DOHH2 (cell line): ENCODE results near the gene NGDN.

Experiments used
- H3F3A ChIP-seq: fragments of 200-600 bp; sonication (generic), shearing (Covaris generic); 2 replicates; pipeline ENCODE4 v1.6.0; 2016; ENCODE audit warnings: antibody characterized with exemption, mild to moderate bottlenecking; ENCODE audit not compliant: control insufficient read depth, insufficient read depth
- H3K27ac ChIP-seq: fragments of 200-600 bp; sonication (generic); 2 replicates; pipeline ENCODE4 v1.5.1; 2014; ENCODE audit warnings: low read depth, mild to moderate bottlenecking, low read length, moderate library complexity
- H3K27me3 ChIP-seq: fragments of 200-600 bp; sonication (generic); 2 replicates; pipeline ENCODE4 v1.6.1; 2014; ENCODE audit warnings: mild to moderate bottlenecking, low read length, mixed read lengths; ENCODE audit not compliant: control insufficient read depth
- H3K36me3 ChIP-seq: fragments of 200-600 bp; sonication (generic); 2 replicates; pipeline ENCODE4 v1.6.1; 2014; ENCODE audit warnings: mild to moderate bottlenecking, low read length, moderate library complexity, mixed read lengths; ENCODE audit not compliant: control insufficient read depth
- H3K4me1 ChIP-seq: fragments of 200-600 bp; sonication (generic); 2 replicates; pipeline ENCODE4 v1.6.1; 2014; ENCODE audit warnings: mild to moderate bottlenecking, low read length, mixed read lengths; ENCODE audit not compliant: control insufficient read depth
- H3K4me2 ChIP-seq: fragments of 200-600 bp; sonication (generic); 2 replicates; pipeline ENCODE4 v1.6.0; 2014; ENCODE audit warnings: mild to moderate bottlenecking, low read length, moderate library complexity
- H3K4me3 ChIP-seq: fragments of 200-600 bp; sonication (generic); 2 replicates; pipeline ENCODE4 v1.5.1; 2014; ENCODE audit warnings: mild to moderate bottlenecking, low read length, mixed read lengths
- H3K79me2 ChIP-seq: fragments of 200-600 bp; sonication (generic); 2 replicates; pipeline ENCODE4 v1.6.1; 2014; ENCODE audit warnings: mild to moderate bottlenecking, low read length, mixed read lengths; ENCODE audit not compliant: control insufficient read depth
- H3K9me2 ChIP-seq: fragments of 200-600 bp; sonication (generic); replicated peaks from 2 replicates; pipeline ENCODE4 v1.6.1; 2014; ENCODE audit warnings: mild to moderate bottlenecking, low read length, mixed read lengths; ENCODE audit not compliant: control insufficient read depth
- H3K9me3 ChIP-seq: fragments of 200-600 bp; sonication (generic); 2 replicates; pipeline ENCODE4 v1.6.1; 2014; ENCODE audit warnings: antibody characterized with exemption, low read length, mixed read lengths; ENCODE audit not compliant: control insufficient read depth, insufficient read depth
- H4K20me1 ChIP-seq: fragments of 200-600 bp; sonication (generic); 2 replicates; pipeline ENCODE4 v1.6.0; 2014; ENCODE audit warnings: low read depth, mild to moderate bottlenecking, antibody characterized with exemption, low read length, moderate library complexity; ENCODE audit not compliant: control insufficient read depth, insufficient read depth
- CTCF ChIP-seq: fragments of 200-600 bp; sonication (generic); IDR thresholded peaks from one replicate; pipeline ENCODE4 v1.5.1; 2014; ENCODE audit warnings: antibody characterized with exemption, mild to moderate bottlenecking, low read depth, low read length; ENCODE audit not compliant: poor library complexity, severe bottlenecking
- EZH2phosphoT487 ChIP-seq: fragments of 200-600 bp; sonication (generic); IDR thresholded peaks from 2 replicates; pipeline ENCODE4 v1.6.1; 2017; ENCODE audit warnings: borderline replicate concordance, mild to moderate bottlenecking, antibody characterized with exemption, low read length, moderate library complexity, mixed read lengths

NGDN gene

DNA sequence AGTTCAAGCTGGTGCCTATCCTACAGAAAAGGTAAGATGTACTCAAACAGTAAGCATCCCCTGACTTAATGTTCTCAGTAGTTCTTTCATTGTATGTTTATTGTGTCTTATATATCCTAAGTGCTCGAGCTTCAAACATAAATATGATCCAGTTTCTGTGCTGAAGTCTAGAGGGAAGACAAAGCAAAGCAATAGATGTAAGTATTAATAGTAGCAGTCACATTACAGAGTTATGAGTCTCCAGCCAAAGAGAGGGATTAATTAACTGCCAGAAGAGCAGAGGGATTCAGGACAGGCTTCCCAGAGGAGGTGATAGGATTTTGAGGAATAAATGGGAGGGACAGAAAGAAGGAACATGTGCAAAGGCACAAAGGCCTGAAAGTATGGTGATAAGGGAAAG, 1.4 kb downstream of the NGDN start:
- H3K4me1 ChIP-seq: peaks cover 12% of the 10 kb centered on the region
- H3K27me3 ChIP-seq: no peaks in the 10 kb centered on the region
- peaks cover 60% of the 10 kb centered on the region for H3K36me3 ChIP-seq
- H3K4me3 ChIP-seq: no peak overlapping the region
- H3K9me2 ChIP-seq: no peaks in the 10 kb centered on the region
- no peak overlapping the region; the same call in 1 of the 2 replicates for H3K4me2 ChIP-seq
- peaks cover 7% of the 10 kb centered on the region for H3K9me3 ChIP-seq
- H4K20me1 ChIP-seq: no peaks in the 10 kb centered on the region
- H3K79me2 ChIP-seq: peaks cover 25% of the 10 kb centered on the region
- H3K27ac ChIP-seq: no peak overlapping the region
- H3F3A ChIP-seq: 0 out of 2 replicates have a peak, but pooled peaks cover 5% of the 10 kb centered on the region
- TF ChIP-seq CTCF (no peak), EZH2phosphoT487 (no peak)

- H4K20me1 ChIP-seq: no peaks in the 10 kb centered on the region
- H3K4me3 ChIP-seq: no peak overlapping the region
- no peak overlapping the region for H3K27ac ChIP-seq
- H3K79me2 ChIP-seq: no peaks in the 10 kb centered on the region
- H3F3A ChIP-seq: peaks cover 14% of the 10 kb centered on the region; the same call in 1 of the 2 replicates
- H3K36me3 ChIP-seq: peaks cover 60% of the 10 kb centered on the region
- no peaks in the 10 kb centered on the region for H3K9me3 ChIP-seq
- H3K4me2 ChIP-seq: no peak overlapping the region
- TF ChIP-seq EZH2phosphoT487: no peak
- peak; percentile 79 for TF ChIP-seq CTCF
- H3K9me2 ChIP-seq: no peaks in the 10 kb centered on the region
- H3K27me3 ChIP-seq: no peaks in the 10 kb centered on the region
- H3K4me1 ChIP-seq: no peaks in the 10 kb centered on the region
These were observed 8.7 kb downstream of the NGDN start for GRCh38 chr14:23478109-23478759.

GRCh38 chr14:23481362-23481970, 12.0 kb downstream of the NGDN start:
- Histone ChIP-seq H3F3A (peaks cover 6% of the 10 kb centered on the region; the same call in 1 of the 2 replicates), H3K4me1 (no peaks in the 10 kb centered on the region), H3K9me2 (no peaks in the 10 kb centered on the region), H3K27ac (no peak overlapping the region), H4K20me1 (no peaks in the 10 kb centered on the region), H3K27me3 (no peaks in the 10 kb centered on the region), H3K4me3 (no peak overlapping the region), H3K9me3 (no peaks in the 10 kb centered on the region), H3K36me3 (peaks cover 30% of the 10 kb centered on the region), H3K4me2 (no peak overlapping the region), H3K79me2 (no peaks in the 10 kb centered on the region)
- TF ChIP-seq EZH2phosphoT487 (no peak), CTCF (no peak)
